GM18508 (cell line): ENCODE measurements around the gene DNM3.
"Not testable (repeated sequence)": the region's sequence is repeated elsewhere in the genome, so short reads cannot be mapped to it uniquely, and the experiment has no call there.

Experiments
- ATAC-seq: cut with Tn5 transposase; IDR thresholded peaks from one replicate; pipeline ENCODE4 v1.9.1; 2021; ENCODE audit warnings: moderate number of reproducible peaks; ENCODE audit not compliant: insufficient read depth, unreplicated experiment

The DNM3 gene

GRCh38 chr1:172003766-172004530, 162.7 kb downstream of the DNM3 start:
- no peak for ATAC-seq

DNA sequence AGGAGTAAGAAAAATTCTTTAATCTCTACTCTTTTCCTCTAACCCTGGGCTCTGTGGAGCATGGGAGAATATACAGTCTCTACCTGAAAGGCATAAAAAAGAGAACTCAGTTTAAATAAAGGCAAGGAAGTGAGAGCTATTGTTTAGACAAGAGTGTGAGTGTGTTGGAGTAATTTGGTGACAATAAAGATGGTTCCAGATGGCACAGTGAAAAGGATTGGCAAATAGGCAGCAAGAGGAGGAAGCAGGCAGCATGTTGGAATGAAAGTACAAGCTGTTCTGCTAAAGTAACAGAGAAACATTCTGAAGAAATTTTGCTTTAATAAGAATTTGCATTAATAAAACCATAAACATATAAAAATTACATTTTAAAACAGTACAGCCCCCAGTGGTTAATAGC, 163.4 kb downstream of the DNM3 start:
- ATAC-seq, result no peak

- ATAC-seq, result no peak
Measured at GRCh38 chr1:172005856-172006255, 164.6 kb downstream of the DNM3 start.

DNA sequence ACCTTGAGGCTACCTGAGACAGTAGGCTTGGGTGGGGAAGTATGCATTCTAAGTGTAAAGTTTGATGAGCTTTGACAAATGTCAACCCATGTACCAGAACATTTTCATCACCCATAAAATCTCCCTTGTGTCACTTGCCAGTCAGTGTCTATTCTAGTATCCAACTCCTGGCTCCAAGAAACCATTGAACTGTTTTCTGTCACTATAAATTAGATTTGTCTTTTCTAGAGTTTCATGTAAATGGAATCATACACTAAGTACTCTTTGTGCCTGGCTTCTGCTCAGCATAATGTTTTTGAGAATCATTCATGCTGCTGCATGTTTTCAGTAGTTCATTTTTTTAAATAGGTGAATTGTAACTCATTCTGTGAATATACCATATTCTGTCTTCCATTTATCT, 165.4 kb downstream of the DNM3 start:
- no peak for ATAC-seq

DNA sequence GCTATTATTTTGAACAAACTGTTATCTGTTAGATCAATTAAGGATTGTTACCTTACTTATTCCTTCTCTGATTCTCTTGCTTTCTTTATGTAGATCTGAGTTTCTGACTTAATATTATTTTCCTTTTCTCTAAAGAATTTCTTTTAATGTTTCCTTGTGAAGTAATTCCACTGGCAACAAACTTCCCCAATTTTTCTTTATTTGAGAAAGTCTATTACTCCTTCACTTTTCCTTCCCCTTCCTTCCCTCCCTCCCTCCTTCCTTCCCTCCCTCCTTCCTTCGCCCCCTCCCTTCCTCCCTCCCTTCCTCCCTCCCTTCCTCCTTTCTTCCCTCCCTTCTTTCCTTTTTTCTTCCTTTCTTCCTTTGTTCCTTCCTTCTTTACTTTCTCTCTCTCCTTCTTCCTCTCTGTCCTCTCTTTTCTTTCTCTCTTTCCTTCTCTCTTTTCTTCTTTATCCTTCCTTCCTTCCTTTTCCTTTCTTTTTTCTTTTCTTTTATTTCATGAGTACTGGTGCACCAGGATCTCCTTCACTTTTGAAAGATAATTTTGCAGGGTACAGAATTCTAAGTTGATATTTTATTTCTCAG, 177.5 kb downstream of the DNM3 start:
- ATAC-seq, result no peak

- no peak for ATAC-seq
Measured at GRCh38 chr1:172019976-172020375, 178.7 kb downstream of the DNM3 start.

GRCh38 chr1:172024516-172024915, 183.2 kb downstream of the DNM3 start:
- no peak for ATAC-seq

- ATAC-seq, result not testable (repeated sequence)
Measured at GRCh38 chr1:172024944-172025738, 183.8 kb downstream of the DNM3 start.

GRCh38 chr1:172040466-172040865, 199.2 kb downstream of the DNM3 start:
- no peak for ATAC-seq

- ATAC-seq, result no peak
Measured at GRCh38 chr1:172041102-172041501, 199.8 kb downstream of the DNM3 start.

- ATAC-seq, result no peak
Measured at GRCh38 chr1:172041742-172042141, 200.4 kb downstream of the DNM3 start.

GRCh38 chr1:172043900-172044299, 202.6 kb downstream of the DNM3 start:
- no peak for ATAC-seq

- ATAC-seq, result no peak
Measured at GRCh38 chr1:172051898-172052297, 210.6 kb downstream of the DNM3 start.

GRCh38 chr1:172054172-172054571, 212.9 kb downstream of the DNM3 start:
- ATAC-seq, result no peak

GRCh38 chr1:172055816-172056419, 214.6 kb downstream of the DNM3 start:
- not testable (repeated sequence) for ATAC-seq

DNA sequence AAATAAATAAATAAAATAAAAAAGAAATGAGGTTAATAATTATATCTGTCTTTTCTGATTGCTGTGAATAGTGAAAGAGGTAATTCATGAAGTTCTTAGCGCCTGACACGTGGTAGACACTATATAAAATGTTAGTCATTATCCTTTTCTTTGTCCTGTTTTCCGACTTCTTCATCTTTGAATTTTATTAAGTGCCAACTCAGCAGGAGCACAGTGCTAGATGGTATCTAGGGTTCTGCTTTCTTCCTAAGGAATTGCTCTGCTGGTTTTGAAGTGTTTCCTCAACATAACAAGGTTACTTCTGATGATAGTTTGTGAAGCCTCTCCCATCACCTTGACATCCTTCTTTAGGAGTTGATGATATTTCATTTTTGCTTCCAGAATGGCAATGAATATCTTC, 227.0 kb downstream of the DNM3 start:
- ATAC-seq, result no peak

- no peak for ATAC-seq
Measured at GRCh38 chr1:172069051-172069450, 227.8 kb downstream of the DNM3 start.

- ATAC-seq, result no peak
Measured at GRCh38 chr1:172069534-172069933, 228.2 kb downstream of the DNM3 start.

DNA sequence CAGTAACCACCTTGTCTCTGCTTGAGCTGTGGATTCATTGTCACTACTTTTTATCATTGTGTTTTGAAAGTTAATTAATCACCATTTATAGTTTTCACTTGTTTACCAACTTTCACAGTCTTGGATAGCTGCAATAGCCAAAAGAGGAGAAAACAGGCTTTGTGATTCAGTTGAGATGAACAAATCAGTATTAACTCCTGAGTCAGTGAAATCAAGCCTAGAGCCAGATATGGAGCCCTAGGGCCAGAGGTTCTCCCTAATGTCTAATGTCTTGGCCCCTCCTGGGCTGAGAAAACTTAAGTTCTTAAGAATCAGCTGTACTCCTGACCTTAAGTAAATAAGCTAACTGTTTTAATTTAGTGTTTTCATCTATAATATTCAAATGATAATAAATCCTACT, 228.8 kb downstream of the DNM3 start:
- ATAC-seq, result no peak

GRCh38 chr1:172071746-172072145, 230.4 kb downstream of the DNM3 start:
- ATAC-seq, result no peak

GRCh38 chr1:172079859-172080258, 238.6 kb downstream of the DNM3 start:
- ATAC-seq, result not testable (repeated sequence)
